ENCODE results near the gene UBL4A.

DNA sequence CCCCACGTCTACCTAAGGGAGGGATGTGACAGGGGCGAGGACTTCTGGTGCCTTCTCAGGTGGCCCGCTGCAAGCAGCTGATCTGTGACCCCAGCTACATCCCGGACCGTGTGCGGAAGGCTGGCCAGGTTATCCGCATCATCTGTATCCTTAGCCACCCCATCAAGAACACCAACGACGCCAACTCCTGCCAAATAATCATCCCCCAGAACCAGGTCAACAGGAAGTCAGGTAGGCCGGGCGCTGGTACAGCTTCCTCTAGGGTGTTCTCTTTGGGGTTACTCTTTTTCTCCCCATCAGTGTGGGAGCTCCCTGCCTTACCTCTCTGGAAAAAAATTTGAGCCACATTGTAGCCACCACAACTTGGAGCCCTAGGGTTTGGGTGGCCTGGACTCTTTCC is 44.9 kb downstream of the UBL4A start:
- no peak for TF ChIP-seq CTCF (IDR thresholded peaks at IDR 0.05)
- no peak for TF ChIP-seq POLR2A (IDR thresholded peaks at IDR 0.05)

Data from uterus (tissue), 2 donors.